ENCODE data around the gene AFAP1L1.

- TF ChIP-seq HMBOX1 (IDR thresholded peaks at IDR 0.05): no peak
- no peak for TF ChIP-seq KAT7 (CRISPR knock-in tag; IDR thresholded peaks at IDR 0.05; ENCODE audit: borderline replicate concordance)
These were observed 44.1 kb downstream of the AFAP1L1 start for GRCh38 chr5:149315753-149316152.

Data from K562 (cell line).